ENCODE results near the gene ARTN. TPM values are rescaled to one million over a fixed set of nuclear protein-coding genes. Genes with fewer than 3 reads are reported as not detected.

ARTN gene
- total RNA-seq, 1 donor from 2014 or later: 0.70 TPM

- intact Hi-C loops (cut with DNase I): no loop called here
- DNase-seq (ENCODE audit: low spot score): no peak
Measured at GRCh38 chr1:43919906-43920305, 13.7 kb upstream of the ARTN start.

DNA sequence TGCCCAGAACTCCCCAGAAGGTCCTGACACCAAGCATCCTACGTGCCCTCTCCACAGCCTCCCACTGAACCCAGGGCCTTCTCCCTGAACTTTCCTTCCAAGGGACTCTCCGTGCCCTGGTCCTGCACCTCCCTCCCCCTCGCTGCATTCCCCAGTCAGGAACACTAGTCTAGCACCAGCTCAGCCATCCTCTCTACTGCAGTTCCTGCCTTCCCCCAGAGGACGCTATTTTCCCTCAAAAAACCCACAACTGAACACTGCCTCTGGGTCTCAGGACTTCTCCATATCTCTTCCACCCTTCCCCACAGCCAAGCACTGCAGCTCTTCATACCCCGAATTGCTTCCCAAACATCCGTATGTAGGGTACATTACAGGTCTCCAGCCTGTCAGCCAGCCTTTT, 12.6 kb upstream of the ARTN start:
- DNase-seq (ENCODE audit: low spot score): no peak
- intact Hi-C loops (cut with DNase I): no loop called here

- intact Hi-C loops (cut with DNase I): no loop called here
Measured at GRCh38 chr1:43924516-43924915, 9.1 kb upstream of the ARTN start.

GRCh38 chr1:43925846-43926245, 7.8 kb upstream of the ARTN start:
- DNase-seq (ENCODE audit: low spot score): no peak
- intact Hi-C loops (cut with DNase I): no loop called here

More at GRCh38 chr1:43924516-43924915, 9.1 kb upstream of the ARTN start:
- DNase-seq (ENCODE audit: low spot score): no peak

GRCh38 chr1:43930168-43930948, 3.2 kb upstream of the ARTN start:
- DNase-seq (ENCODE audit: low spot score): no peak
- intact Hi-C loops (cut with DNase I): no loop called here

DNA sequence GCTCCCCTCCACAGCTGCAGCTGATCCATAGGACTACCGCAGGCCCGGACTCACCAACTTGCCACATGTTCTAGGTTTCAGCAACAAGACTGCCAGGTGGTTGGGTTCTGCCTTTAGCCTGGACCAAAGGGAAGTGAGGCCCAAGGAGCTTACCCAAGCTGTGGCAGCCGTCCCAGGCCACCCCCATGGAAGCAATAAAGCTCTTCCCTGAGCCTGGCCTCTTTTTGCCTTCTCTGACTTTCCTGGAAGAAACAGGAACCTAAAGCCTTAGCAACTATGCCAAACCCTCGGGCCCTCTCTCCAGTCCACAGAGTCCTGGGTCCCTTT, 2.7 kb upstream of the ARTN start:
- intact Hi-C loops (cut with DNase I): no loop called here

DNA sequence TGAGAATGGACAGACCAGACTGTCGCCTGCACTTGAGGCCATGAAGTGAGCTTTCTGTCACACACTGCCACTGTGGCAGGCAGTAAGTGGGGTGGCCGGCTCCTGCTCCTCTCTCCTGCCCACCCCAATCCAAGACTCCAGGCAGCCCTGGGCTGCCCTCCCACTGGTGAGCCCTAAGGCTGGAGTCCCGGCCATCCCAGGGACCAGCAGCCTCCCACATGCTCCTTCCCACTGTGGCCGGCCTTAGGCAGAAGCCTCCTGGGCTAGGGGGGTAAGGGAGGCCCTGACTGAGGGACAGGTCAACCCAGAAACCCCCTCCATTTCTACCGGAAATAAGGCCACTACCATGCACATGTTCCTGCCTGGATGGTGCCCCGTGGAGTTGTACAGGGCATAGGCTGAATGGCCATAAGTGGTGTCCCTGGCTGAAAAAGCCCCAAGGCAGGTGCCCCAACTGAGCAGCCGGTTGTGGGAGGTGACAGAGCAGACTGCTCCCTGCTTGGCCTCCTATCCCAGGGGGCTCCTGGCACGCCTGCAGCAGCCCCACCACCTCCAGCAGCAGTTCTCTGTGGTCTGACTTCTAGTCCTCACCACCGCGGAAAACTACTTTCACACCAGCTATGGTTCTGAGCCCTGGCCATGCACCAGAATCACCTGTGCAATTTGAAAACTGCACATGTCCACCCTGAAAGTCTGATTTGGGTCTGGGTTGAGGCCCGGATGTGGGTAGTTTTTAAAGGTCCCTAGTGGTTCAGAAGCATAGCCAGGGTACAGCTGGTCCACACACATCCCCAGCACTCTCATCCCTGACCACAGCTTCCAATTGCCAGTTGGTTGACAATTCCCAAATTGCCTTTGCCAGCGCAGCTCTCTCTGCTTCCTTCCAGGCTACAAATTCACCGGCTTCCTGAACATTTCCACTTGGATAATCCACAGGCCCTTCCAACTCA, 1.6 kb upstream of the ARTN start:
- intact Hi-C loops (cut with DNase I): no loop called here
- DNase-seq (ENCODE audit: low spot score): no peak

More for the DNA sequence above, 2.7 kb upstream of the ARTN start:
- DNase-seq (ENCODE audit: low spot score): no peak

- intact Hi-C loops (cut with DNase I): no loop called here
- no peak for DNase-seq (ENCODE audit: low spot score)
Measured at GRCh38 chr1:43932786-43933385, 715 bp upstream of the ARTN start.

GRCh38 chr1:43934101-43934985, 742 bp downstream of the ARTN start:
- no peak for DNase-seq (ENCODE audit: low spot score)
- intact Hi-C loops (cut with DNase I): loop anchor here (1.0 to 2.0 kb wide), 2 partner anchors 171 to 406 kb away; no protein-coding TSS in a partner anchor

DNA sequence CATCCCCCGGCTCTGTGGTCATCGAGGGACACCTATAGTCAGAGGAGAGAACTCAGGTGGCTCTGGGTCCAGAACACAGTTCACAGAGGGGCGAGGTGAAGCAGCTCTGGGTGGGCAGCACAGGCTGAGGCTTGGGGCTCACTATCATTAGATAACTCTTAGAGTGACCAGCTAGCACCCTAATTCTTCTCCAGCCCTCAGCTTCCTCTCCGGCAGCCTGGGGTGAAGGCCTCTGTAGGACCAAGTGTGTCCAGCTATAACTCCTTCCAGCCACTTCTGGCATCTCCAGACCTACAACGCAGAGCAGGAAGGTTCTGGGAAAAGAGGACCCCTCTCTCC, 1.4 kb downstream of the ARTN start:
- intact Hi-C loops (cut with DNase I): loop anchor here (1.0 to 2.0 kb wide), 2 partner anchors 172 to 406 kb away; no protein-coding TSS in a partner anchor
- no peak for DNase-seq (ENCODE audit: low spot score)

DNA sequence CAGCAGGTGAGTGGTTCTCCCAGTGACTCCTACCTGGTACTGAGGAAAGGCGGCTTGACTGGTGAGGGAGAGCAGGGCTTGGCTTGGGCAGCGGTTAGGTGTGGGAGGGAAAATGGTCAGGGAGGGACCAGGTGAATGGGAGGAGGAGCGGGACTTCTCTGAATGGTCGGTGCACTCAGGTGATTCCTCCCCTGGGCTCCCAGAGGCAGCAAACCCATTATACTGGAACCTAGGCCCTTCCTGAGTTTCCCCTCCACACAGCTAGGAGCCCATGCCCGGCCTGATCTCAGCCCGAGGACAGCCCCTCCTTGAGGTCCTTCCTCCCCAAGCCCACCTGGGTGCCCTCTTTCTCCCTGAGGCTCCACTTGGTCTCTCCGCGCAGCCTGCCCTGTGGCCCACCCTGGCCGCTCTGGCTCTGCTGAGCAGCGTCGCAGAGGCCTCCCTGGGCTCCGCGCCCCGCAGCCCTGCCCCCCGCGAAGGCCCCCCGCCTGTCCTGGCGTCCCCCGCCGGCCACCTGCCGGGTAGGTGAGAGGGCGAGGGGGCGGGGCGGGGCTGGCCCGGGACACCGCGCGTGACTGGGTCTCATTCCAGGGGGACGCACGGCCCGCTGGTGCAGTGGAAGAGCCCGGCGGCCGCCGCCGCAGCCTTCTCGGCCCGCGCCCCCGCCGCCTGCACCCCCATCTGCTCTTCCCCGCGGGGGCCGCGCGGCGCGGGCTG, 2.3 kb downstream of the ARTN start:
- no peak for DNase-seq (ENCODE audit: low spot score)
- intact Hi-C loops (cut with DNase I): loop anchor here (2.0 kb wide), 1 partner anchor 407 kb away; no protein-coding TSS in a partner anchor

DNA sequence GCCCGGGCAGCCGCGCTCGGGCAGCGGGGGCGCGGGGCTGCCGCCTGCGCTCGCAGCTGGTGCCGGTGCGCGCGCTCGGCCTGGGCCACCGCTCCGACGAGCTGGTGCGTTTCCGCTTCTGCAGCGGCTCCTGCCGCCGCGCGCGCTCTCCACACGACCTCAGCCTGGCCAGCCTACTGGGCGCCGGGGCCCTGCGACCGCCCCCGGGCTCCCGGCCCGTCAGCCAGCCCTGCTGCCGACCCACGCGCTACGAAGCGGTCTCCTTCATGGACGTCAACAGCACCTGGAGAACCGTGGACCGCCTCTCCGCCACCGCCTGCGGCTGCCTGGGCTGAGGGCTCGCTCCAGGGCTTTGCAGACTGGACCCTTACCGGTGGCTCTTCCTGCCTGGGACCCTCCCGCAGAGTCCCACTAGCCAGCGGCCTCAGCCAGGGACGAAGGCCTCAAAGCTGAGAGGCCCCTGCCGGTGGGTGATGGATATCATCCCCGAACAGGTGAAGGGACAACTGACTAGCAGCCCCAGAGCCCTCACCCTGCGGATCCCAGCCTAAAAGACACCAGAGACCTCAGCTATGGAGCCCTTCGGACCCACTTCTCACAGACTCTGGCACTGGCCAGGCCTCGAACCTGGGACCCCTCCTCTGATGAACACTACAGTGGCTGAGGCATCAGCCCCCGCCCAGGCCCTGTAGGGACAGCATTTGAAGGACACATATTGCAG, 3.0 kb downstream of the ARTN start:
- no peak for DNase-seq (ENCODE audit: low spot score)
- intact Hi-C loops (cut with DNase I): no loop called here

- no peak for DNase-seq (ENCODE audit: low spot score)
- intact Hi-C loops (cut with DNase I): no loop called here
Measured at GRCh38 chr1:43937179-43937865, 3.7 kb downstream of the ARTN start.

GRCh38 chr1:43938383-43938782, 4.8 kb downstream of the ARTN start:
- no peak for DNase-seq (ENCODE audit: low spot score)
- intact Hi-C loops (cut with DNase I): no loop called here

GRCh38 chr1:43938892-43939587, 5.4 kb downstream of the ARTN start:
- DNase-seq (ENCODE audit: low spot score): no peak
- intact Hi-C loops (cut with DNase I): no loop called here

DNA sequence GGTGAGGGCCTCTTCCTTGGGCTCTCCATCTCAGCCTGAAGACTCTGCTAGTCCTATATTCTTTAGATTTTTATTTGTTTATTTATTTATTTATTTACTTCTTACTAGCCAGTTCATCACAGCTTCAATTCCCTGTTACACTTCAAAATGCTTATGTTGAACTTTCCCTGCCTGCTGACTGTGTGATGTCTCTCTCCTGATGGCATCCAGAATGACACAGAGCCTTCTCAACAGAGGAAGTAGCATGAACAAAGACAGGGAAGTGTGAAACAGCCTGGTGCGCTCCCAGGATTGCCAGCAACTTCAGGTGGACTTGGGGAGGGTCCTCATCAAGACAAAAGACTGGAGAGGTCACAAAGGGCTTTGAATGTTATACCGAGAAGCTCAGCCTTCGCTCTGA, 8.8 kb downstream of the ARTN start:
- intact Hi-C loops (cut with DNase I): no loop called here
- DNase-seq (ENCODE audit: low spot score): no peak

DNA sequence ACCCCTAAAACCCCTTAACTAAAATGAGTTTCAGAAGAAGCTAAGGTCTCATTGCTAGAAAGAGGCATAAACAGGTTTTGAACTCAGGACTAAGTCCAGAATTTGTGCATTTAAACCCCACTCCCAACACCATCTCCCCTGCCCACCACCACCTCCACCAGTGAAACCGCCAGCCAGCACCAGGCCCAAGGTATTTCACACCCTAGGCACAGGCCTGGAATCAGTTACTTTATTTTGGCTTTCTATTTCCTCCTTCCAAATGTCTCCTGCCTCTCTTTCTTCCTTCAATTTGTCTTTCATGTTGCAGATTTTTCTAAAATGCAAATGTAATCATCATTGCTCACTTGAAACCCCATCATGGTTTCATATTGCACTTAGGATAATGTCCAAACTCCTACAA, 11.3 kb downstream of the ARTN start:
- DNase-seq (ENCODE audit: low spot score): no peak
- intact Hi-C loops (cut with DNase I): loop anchor here (5.0 kb wide), 2 partner anchors 87 to 238 kb away; partner anchors contain the start of genes SLC6A9 and ST3GAL3
